CD4-positive, alpha-beta T cell treated with Interleukin-12 subunit alpha and Interleukin-12 subunit beta, for 1 hour (primary cell): Measurements from ENCODE around the gene RBM45.
A peak's percentile ranks its signal among the peaks of the same experiment; 100 is the strongest.
"Not testable (repeated sequence)": the region's sequence is repeated elsewhere in the genome, so short reads cannot be mapped to it uniquely, and the experiment has no call there.

Experiments
- DNase-seq: peaks from one replicate; pipeline ENCODE4 v3.0.0-alpha.2; 2020

The RBM45 gene, protein sequence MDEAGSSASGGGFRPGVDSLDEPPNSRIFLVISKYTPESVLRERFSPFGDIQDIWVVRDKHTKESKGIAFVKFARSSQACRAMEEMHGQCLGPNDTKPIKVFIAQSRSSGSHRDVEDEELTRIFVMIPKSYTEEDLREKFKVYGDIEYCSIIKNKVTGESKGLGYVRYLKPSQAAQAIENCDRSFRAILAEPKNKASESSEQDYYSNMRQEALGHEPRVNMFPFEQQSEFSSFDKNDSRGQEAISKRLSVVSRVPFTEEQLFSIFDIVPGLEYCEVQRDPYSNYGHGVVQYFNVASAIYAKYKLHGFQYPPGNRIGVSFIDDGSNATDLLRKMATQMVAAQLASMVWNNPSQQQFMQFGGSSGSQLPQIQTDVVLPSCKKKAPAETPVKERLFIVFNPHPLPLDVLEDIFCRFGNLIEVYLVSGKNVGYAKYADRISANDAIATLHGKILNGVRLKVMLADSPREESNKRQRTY

DNA sequence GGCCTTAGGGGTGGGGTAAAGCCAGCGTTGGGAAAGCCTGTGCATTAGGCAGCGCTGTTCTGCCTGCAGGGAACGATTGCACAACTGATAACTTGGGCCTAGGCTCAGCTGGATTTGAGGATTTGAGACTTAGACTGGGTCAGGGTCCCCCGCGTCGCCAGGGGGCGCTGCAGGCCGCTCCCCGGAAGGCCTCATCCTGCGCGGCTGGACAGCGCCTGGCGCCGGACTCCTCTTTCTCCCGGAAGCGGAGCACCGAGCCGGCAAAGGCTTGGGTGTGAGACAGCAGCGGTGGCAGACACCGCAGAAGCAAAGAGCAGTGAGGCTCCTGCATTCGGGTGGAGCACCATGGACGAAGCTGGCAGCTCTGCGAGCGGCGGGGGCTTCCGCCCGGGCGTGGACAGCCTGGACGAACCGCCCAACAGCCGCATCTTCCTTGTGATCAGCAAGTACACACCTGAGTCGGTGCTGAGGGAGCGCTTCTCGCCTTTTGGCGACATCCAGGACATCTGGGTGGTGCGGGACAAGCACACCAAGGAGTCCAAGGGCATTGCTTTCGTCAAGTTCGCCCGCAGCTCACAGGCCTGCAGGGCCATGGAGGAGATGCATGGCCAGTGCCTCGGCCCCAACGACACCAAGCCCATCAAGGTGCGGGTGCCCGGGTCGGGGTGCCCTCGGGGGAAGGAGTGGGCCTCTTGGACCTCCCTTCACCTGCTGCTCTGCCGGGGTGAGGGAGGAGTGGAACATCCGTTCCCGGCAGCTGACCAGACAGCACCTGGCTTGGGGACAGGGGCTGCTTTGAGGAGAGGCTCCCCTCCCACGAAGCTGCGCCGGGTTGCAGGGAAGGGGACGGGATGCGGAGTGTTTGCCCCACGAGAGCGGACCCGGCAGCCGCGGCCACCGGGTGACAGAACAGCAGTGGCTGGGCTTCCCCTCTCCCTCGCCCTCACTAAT is at the start of gene RBM45:
Gene RBM45 (plus strand): TSS at position 236 of the 951 bp plus-strand sequence. CDS start 110 bp downstream, at position 346.
- DNase-seq: peak; percentile 87

DNA sequence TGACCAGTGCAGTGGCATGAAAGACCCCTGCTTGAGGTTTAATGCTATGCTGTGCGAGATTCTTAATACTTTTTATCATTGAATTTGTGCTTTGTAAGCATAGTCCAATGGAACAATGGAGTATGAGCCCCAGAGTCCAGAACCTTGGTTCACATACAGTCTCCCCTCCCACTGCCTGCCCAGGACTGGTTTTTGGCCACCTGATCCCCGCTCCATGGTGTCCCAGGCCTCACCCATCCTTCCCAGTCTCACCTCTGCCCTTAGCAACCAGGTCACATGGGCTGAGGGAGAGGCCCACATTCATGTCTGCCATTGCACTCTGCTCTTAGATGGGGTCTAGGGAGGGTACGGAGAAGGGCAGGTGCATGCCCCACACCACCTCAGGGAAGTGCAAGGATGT is 45.9 kb upstream of the RBM45 start:
- DNase-seq: no peak

DNA sequence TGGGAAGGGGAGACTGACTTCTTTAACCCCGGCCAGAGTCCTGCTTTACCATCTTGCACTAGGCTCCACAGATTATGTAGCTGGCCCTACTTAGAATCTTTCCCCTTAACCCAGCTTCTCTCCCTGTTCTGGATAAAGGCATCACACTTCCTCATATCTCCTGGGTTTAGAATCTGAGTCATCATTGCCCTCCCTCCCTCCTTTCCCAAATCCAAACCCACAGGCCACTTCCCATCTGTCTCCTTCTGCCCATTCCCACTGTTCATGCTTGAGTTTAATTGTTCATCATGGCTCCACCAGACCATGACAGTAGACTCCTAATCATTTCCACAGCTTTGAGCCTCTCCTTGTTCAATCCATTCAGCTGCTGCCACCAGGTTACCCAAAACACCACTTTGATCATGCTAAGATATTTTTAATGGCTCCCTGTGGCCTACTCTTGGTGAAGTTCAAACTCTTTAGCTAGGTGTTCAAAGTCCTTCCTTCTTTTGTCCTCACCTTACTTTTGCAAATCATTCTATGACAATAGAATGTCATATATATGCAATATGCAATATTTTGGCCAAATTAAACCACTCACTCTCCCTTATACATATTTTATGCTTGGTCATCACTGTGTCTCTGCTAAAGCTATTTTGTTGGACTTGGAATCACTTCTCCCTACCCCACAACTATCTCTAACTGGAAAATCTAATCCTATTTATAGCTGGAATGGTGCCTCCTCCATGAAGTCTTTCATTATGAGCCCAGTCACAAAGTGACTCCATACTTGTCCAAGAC is 45.2 kb upstream of the RBM45 start:
- DNase-seq: no peak

DNA sequence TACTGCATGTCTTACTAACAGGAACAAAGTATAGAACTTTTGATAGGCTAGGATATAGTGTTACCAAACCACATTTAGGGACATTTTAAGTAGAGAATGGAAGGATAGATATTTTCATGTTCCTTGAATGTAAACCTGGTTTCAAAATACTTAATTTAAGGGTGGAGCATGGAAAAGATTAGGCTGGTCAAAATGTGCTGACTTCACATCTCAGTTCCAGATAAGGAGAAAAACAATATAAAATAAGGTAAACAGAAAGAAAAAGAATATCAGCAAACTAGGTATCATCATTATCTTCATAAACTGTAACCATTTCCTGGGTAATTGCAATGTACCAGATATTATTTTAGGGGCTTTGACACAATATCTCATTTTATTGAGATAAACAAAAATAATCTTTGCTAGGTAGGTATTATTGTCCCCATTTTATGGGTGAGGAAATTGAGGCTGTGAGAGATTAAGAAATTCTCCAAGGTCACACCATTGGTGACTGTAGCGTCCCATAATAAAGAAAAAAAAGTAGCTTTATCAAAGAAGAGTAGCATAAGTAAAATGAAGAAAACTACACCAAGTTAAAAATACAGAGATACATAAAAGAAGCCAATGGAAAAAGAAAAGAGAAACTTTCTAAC is 43.3 kb upstream of the RBM45 start:
- DNase-seq: no peak

DNA sequence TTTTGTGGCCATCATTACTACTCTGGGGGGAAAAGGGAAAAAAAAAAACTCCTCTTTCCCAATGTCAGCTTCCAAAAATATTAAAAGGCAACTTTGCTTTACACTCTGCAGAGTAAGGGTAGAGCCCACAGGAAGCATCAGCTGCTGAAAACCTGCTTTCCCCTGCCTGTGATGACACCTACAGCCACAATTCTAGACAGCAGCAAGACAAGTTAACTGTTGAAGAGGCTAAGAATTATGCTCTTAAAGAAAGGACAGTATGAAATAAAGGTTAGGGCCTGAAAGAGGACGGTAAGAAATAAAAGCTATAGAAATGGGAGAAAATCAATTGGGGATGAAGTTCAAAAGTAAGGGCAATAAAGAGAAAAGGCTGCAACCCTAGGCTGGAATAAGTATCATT is 42.7 kb upstream of the RBM45 start:
- no peak for DNase-seq

DNA sequence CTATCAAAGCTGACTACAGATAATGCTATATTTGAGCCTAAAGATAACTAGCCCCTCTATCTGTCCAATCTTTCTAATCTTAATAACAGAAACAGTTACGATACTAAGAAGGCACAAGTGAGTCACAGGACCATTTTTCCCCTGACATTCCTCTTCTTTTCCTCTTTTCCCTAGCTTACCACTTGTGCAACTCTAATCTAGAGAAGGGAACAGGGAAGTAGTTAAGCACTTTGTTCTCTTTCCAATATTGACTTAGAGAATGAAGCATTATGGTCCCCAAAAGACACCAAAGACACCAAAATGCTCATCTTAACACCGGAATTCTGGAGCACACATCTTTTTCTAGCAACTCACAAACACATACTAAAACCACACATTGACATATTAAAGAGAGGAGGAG is 41.4 kb upstream of the RBM45 start:
- no peak for DNase-seq

DNA sequence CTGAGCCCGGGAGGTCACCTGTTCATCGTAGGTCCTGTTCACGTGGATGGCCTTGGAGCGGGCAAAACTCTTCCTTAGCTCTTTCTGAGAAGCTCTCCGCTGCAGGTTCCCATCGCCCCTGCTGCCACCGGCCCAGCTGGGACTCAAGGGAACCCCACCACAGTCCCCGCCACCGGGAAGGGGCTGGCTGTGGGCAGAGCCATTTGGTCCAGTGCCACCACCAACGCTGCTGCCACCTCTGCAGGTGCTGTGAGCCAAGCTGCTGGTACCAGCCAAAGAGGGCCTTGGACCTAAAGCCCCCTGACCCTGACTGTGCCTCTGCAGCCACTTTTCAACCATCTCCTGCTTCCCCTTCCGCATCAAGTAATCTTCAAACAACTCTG is 40.2 kb upstream of the RBM45 start:
- no peak for DNase-seq

DNA sequence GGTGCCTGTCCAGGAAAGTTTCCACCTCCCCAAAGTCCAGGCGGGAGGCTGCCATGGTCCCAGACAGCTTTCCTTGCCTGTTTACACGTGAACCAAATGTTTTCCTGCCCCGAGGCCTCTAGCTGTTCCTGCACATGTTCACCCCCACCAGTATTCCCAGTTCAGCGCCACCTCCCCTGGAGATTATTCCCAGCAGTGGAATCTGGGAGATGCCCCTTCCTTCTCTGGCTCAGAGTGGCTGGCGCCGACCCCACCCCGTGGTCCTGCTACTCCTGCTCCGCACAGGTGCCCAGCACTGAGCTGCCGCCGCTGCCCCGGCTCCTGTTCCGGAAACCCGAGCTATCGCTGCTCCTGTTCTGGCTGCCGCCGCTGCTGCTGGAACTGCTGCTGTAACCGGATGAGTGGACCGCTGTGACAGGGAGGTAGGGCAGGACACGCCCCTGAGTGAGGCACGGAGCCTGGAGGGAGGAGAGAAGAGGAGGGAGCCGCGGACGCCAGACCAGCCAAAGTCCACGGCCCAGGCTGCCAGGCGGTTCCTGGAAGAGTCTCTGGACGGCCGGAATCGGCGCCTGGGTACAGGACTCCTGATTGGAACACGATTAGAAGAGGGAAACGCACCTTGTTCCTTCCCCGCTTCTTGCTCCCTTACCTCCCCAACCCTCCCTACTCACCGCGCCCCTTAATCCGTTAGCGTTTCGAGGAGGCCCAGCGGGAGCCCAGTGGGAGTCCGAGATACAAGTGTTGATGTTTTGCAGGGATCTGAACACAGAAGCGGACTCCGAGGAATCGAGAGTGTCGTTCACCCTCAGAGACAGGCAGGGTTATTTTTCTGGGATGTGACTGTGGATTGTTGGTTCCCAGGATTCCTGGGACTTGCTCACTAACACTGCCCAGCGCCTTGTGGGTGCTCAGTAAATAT is 39.6 kb upstream of the RBM45 start, which contains the start of gene PDE11A:
Gene PDE11A (minus strand): TSS at position 395 of the 919 bp plus-strand sequence. CDS start 340 bp downstream, at position 55.
- DNase-seq: peak; percentile 2

DNA sequence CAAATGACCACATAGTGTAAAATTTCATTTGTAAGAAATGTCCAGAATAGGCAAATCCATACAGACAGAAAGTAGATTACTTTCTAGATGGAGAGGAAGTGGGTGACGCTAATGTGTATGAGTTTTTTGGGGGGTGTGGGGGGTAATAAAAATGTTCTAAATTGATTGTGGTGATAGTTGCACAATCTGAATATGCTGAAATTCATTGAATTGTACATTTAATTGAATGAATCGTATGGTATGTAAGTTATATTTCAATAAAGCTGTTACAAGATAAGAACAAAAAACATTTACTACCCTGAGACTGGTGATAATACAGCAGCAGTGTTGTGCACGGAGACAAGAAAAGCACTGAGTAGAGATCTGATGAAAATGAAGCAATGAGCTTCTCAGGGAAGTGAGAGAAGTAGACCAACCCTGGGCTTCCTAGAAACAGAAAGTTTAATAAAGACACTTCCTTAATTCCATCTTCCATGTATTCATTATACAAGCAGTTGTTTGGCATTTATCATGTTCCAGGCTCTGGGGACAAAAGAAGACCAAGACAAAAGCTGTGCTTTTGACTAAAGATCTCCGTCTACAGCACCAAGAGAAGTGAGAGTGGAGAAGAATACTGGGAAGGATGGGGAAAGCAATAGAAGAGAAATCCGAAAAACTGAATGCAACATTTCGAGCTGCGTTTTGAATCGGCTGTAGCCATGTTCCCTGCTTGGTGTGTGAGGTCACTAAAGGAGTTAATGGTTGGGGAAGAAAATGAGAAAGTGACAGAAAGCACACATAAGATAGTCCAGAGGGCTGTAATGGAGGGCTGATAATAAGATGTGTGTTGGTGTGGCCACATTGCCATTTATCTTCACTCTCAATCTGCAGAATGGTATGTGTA is 37.9 kb upstream of the RBM45 start:
- no peak for DNase-seq

DNA sequence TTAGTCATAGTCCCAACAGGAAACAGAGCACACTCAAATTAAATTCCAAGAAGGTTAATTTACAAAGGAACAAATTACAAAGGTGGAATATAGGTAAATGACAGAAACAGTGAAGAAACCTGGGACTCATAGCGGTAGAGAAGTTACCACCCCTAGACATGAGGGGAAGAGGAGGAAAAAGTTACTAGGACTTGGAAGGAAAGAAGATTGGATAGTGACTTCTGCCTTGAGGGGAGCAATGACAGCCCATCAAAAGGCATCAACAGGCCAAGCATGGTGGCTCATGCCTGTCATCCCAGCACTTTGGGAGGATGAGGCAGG is 37.3 kb upstream of the RBM45 start:
- no peak for DNase-seq

DNA sequence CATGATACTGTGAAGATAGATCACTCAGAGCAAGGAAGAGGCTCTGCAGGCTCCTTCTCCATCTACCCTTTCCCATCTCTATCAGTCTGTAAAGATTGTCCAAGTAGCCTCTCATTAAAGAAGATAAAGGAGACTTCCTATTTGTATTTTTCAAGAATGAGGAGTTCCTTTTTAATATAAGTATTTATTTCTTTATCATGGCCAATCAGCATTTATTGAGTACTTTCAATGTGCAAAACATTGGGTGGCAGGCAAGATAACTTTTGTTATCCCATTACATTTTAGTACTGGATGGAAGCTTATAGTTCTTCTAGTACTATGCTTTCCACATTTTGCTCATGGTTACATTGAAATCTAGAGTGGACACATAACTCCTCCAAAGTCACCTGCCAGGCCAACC is 36.1 kb upstream of the RBM45 start:
- DNase-seq: no peak

DNA sequence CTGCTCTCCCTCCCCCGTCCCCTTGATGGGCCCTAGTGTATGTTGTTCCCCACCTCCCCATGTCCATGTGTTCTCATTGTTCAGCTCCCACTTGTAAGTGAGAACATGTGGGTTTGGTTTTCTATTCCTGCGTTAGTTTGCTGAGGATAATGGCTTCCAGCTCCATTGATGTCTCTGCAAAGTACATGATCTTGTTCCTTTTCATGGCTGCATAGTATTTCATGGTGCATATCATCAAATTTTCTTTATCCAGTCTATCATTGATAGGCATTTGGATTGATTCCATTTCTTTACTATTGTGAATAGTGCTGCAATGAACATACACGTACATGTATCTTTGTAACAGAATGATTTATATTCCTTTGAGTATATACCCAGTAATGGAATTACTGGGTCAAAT is 33.0 kb upstream of the RBM45 start:
- DNase-seq: not testable (repeated sequence)

DNA sequence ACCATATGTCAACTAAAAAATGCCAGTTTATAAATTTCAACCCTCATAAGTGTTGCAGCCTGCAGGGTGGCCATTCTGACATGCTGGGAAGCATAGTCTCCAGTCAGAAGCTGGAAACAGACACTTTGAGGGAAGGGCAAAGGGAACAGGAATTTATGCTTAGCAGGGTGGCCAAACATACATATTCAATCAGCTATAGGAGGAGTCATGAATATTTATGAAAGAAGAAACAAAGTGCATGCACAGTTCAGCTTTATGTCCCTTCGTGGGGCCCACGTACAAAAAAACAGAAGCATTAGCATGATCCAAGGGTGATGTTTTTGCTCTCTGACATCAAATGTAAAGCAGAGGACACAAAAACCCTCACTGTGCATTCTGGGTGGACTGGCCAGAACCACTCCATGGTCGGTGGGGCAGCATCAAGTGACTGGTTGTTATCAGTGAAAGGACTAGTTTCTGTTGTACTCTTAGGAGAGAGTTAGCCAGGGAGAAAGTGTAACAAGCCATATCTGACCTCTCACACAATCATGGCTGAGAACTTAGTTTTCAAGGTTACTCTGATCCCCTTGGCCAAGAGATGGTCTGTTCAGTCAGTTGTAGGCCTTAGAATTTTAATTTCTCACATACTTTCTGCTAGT is 29.7 kb upstream of the RBM45 start:
- no peak for DNase-seq

DNA sequence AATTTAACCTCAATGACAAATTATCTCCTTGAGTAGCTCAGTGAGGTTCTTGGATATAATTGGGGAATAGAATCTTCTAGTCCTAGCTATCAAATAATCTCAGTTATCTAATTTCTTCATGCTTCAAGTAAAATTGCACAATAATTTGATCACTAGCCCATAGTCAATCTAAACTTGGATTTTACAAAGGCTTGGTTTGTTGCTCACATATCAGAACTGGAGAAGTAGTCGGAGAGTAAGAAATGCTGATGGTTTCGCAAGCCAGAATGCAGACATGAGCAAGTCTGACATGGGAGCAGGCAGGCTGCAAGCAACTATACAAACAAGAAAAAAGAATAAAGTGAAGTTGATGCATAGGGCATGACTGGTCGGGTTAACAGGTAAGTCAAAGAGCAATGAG is 28.0 kb upstream of the RBM45 start:
- no peak for DNase-seq

DNA sequence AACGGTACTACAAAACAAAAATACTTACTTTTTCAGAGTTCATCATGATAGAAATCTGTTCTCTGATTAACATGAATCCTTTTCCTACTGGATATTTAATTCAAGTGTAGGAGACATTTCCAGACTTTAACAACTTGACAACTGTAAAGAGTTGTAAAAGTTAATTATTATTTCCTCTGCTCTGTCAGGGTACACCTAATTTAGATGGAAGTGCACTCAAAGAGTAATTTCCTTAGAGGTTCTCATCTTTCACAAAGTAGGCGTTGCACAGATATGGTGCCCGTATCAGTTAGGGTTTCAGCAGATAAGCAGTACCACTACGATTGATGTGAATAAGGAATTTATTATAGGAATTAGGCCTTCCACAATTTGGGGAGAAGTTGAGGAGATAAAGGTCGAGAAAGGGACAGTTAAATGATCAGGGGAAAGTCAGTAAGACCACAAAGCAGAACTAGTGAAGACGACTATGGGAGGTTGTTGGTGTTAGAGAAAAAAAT is 23.4 kb upstream of the RBM45 start:
- no peak for DNase-seq

DNA sequence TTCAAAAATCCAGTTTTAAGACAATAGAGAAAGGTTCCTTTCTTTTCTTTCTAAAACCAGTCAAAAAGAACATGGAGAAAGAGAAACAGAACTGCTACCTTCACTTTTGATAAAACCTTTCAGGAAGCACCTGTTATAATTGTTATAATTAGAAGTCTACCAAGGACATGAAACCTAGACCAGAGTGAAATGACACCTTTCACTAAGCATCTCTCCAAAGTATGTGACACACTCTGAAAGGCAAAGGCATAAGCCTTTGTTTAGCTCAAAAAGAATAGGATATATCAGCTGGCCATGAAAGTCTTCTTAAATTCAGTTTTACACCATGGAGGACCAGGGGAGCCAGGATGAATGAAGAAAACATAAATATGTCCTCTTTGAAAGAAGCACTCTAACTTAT is 18.8 kb upstream of the RBM45 start:
- no peak for DNase-seq

DNA sequence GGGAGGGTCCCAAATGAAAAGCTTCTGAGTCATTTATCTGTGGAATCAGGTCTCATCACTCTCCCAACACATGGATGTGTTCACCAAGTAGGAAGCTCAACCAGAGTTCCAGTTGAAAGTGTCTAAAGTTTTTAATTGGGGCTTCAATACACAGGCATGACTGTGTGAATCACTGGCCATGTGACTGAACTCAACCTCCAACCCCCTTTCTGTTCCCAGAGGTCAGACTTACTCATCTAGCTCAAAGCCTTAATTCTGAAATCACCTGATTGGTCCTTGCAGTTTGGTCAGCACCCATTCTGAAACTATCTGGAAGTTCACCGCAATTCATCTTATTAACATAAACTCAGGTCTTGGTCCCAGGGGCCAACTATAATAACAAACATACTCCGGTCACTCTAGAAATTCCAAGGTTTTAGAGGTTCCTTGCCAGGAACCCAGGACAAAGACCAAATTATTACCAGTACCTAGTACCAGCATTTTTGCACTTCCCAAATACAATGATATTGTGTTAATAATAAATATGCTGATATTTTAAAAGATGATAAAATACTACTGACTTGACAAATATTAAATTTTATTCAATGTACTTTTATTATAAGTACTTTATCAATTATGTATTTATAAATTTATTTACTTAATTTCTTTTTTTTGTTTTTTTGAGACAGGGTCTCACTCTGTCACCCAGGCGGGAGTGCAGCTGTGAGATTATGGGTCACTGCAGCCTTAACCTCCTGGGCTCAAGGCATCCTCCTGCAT is 10.7 kb upstream of the RBM45 start:
- no peak for DNase-seq

DNA sequence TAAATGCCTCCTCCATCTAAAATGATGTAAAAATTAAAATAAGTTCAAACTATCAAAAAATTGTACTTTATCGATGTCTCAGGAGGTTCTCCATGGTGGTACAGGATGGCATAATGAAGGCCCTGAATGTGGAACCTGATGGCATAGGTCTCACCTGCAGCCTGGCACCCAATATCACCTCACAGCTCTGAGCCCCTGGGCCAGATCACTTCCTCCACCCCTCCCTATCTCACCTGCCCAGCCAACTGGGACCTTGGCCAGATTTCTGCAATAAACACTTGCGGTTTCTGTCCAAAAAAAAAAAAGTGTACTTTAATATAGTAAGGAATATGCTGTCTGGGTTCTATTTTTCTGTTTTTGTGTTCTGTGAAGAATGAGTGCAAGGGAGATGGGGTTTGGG is 6.7 kb upstream of the RBM45 start:
- no peak for DNase-seq

DNA sequence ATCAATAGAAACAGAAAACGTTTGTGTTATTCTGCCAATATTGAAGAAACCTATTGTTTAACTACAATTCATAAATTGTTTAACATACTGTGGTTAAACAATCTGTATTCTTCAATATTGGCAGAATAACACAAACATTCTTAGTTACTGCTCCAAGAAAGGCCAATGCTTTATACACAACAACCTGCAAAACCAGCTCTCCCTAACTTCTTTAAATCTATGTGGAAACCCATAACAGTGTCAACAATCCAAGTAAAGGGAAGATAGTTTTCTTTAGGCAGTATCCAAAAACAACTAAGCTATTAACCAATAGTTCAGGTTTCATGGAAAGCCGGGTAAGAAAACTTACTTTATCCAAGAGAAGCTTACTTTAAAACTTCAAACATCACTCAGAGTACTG is 6.2 kb upstream of the RBM45 start:
- no peak for DNase-seq
